IMR-90 (cell line): ENCODE results near the gene UTRN. TPM values are rescaled to one million over a fixed set of nuclear protein-coding genes. Genes with fewer than 3 reads are reported as not detected.
A peak's percentile ranks its signal among the peaks of the same experiment; 100 is the strongest.

ENCODE experiments used
- ATAC-seq: fragments of 200-7000 bp; cut with Tn5 transposase; 2 replicates; pipeline ENCODE4 v1.9.1; 2020; ENCODE audit warnings: low read depth, mild to moderate bottlenecking, moderate library complexity
- BruUV-seq: library from RNA; stranded (reverse); fragments of 400-500 nt; replicated peaks from 2 replicates; lab custom pipeline; 2021; lab: Mats Ljungman, UMichigan
- CTCF ChIA-PET: fragments of 300-600 bp; formaldehyde crosslinking; extraction: SDS; loops from one replicate; lab custom pipeline; 2021; ENCODE audit warnings: antibody characterized with exemption; lab: Yijun Ruan, JAX
- POLR2A ChIA-PET: fragments of 300-600 bp; sonication (Branson Sonifier 250); formaldehyde crosslinking; loops from one replicate; lab custom pipeline; 2022; ENCODE audit warnings: antibody characterized with exemption; ENCODE audit not compliant: unreplicated experiment; lab: Charles Lee
- DNase-seq: peaks from one replicate; pipeline ENCODE4 v3.0.0; 2013
- H2AFZ ChIP-seq: replicated peaks from 2 replicates; pipeline ENCODE3; 2013; ENCODE audit warnings: low read length, mild to moderate bottlenecking; ENCODE audit not compliant: poor library complexity
- H2AK5ac ChIP-seq: 2 replicates; pipeline ENCODE4 v1.6.1; 2013; ENCODE audit warnings: low read depth, low read length, inconsistent platforms
- H2AK9ac ChIP-seq: replicated peaks from 2 replicates; pipeline ENCODE3; 2013; ENCODE audit warnings: mild to moderate bottlenecking, low read depth, low read length, moderate library complexity; ENCODE audit not compliant: poor library complexity
- H2BK120ac ChIP-seq: 2 replicates; pipeline ENCODE4 v1.6.1; 2013; ENCODE audit warnings: low read depth, low read length, inconsistent platforms
- H2BK15ac ChIP-seq: 3 replicates; pipeline ENCODE4 v1.6.1; 2013; ENCODE audit warnings: low read depth, low read length, inconsistent platforms
- H2BK20ac ChIP-seq: 2 replicates; pipeline ENCODE4 v1.6.1; 2013; ENCODE audit warnings: low read depth, mild to moderate bottlenecking, inconsistent platforms, low read length, moderate library complexity
- H2BK5ac ChIP-seq: 2 replicates; pipeline ENCODE4 v1.6.1; 2013; ENCODE audit warnings: mild to moderate bottlenecking, low read depth, low read length, inconsistent platforms; ENCODE audit not compliant: poor library complexity, severe bottlenecking
- H3K14ac ChIP-seq: replicated peaks from 2 replicates; pipeline ENCODE4 v1.6.1; 2013; ENCODE audit warnings: low read depth, low read length, inconsistent platforms
- H3K18ac ChIP-seq: 2 replicates; pipeline ENCODE4 v1.6.1; 2013; ENCODE audit warnings: low read depth, low read length, control low read depth
- H3K23ac ChIP-seq: 2 replicates; pipeline ENCODE4 v1.6.1; 2013; ENCODE audit warnings: low read depth, low read length, inconsistent platforms
- H3K27ac ChIP-seq: 2 replicates; pipeline ENCODE4 v1.5.1; 2013; ENCODE audit warnings: mild to moderate bottlenecking, control low read depth, low read length; ENCODE audit not compliant: insufficient read depth
- H3K27me3 ChIP-seq: 2 replicates; pipeline ENCODE4 v1.6.1; 2013; ENCODE audit warnings: low read length; ENCODE audit not compliant: control insufficient read depth, insufficient read depth
- H3K36me3 ChIP-seq: 2 replicates; pipeline ENCODE4 v1.6.1; 2013; ENCODE audit warnings: low read length, mixed read lengths; ENCODE audit not compliant: control insufficient read depth, insufficient read depth
- H3K4ac ChIP-seq: 2 replicates; pipeline ENCODE4 v1.6.1; 2013; ENCODE audit warnings: low read depth, low read length, inconsistent platforms
- H3K4me1 ChIP-seq: 2 replicates; pipeline ENCODE4 v1.6.1; 2013; ENCODE audit warnings: low read length, mixed read lengths; ENCODE audit not compliant: control insufficient read depth, insufficient read depth
- H3K4me2 ChIP-seq: 2 replicates; pipeline ENCODE4 v1.6.1; 2013; ENCODE audit warnings: low read depth, mild to moderate bottlenecking, control low read depth, low read length, moderate library complexity
- H3K4me3 ChIP-seq: 2 replicates; pipeline ENCODE4 v1.5.1; 2013; ENCODE audit warnings: low read depth, mild to moderate bottlenecking, control low read depth, low read length, moderate library complexity; ENCODE audit not compliant: insufficient read depth
- H3K56ac ChIP-seq: 2 replicates; pipeline ENCODE4 v1.6.1; 2013; ENCODE audit warnings: low read length, inconsistent platforms; ENCODE audit not compliant: insufficient read depth; ENCODE audit errors: extremely low read depth
- H3K79me1 ChIP-seq, 2 experiments: 2 replicates each; pipeline ENCODE4 v1.6.1; 2013; ENCODE audit warnings: low read length in 2 of 2, inconsistent platforms in 1 of 2, low read depth in 1 of 2
- H3K9ac ChIP-seq: 2 replicates; pipeline ENCODE4 v1.6.1; 2013; ENCODE audit warnings: low read depth, low read length, control low read depth
- H3K9me1 ChIP-seq: 2 replicates; pipeline ENCODE4 v1.6.1; 2013; ENCODE audit warnings: low read length, inconsistent platforms; ENCODE audit not compliant: insufficient read depth
- H3K9me3 ChIP-seq: 2 replicates; pipeline ENCODE4 v1.6.1; 2013; ENCODE audit warnings: low read length; ENCODE audit not compliant: control insufficient read depth, insufficient read depth
- H4K20me1 ChIP-seq: 2 replicates; pipeline ENCODE4 v1.6.1; 2013; ENCODE audit warnings: low read length, inconsistent platforms; ENCODE audit not compliant: insufficient read depth
- H4K5ac ChIP-seq: 2 replicates; pipeline ENCODE4 v1.6.1; 2013; ENCODE audit warnings: mild to moderate bottlenecking, low read depth, low read length, control low read depth
- H4K8ac ChIP-seq, 2 experiments: 2 replicates each; pipeline ENCODE4 v1.6.1; 2013; ENCODE audit warnings: low read depth in 2 of 2, low read length in 2 of 2, control low read depth in 1 of 2, inconsistent platforms in 1 of 2
- H4K91ac ChIP-seq: 2 replicates; pipeline ENCODE4 v1.6.1; 2013; ENCODE audit warnings: low read depth, low read length, inconsistent platforms; ENCODE audit not compliant: insufficient read depth
- CHD1 ChIP-seq: IDR thresholded peaks from 2 replicates; pipeline ENCODE4 v1.6.1; 2012; ENCODE audit warnings: low read depth, low read length, improper control_type of control experiment
- CTCF ChIP-seq: conservative IDR thresholded peaks from 2 replicates; pipeline ENCODE4 v1.5.1; 2012; ENCODE audit warnings: mild to moderate bottlenecking, low read depth, low read length, improper control_type of control experiment
- MAFK ChIP-seq: IDR thresholded peaks from 2 replicates; pipeline ENCODE4 v1.6.1; 2012; ENCODE audit warnings: low read depth, low read length, improper control_type of control experiment
- MAZ ChIP-seq: IDR thresholded peaks from 2 replicates; pipeline ENCODE4 v1.6.1; 2012; ENCODE audit warnings: low read depth, mild to moderate bottlenecking, low read length, improper control_type of control experiment, moderate library complexity, borderline replicate concordance
- MXI1 ChIP-seq: IDR thresholded peaks from 2 replicates; pipeline ENCODE4 v1.6.1; 2012; ENCODE audit warnings: low read depth, mild to moderate bottlenecking, low read length, moderate library complexity, borderline replicate concordance
- NFE2L2 ChIP-seq: fragments of 150-350 bp; IDR thresholded peaks from 2 replicates; pipeline ENCODE4 v1.6.1; 2016; ENCODE audit warnings: low read depth, mild to moderate bottlenecking, low read length
- POLR2A ChIP-seq: IDR thresholded peaks from 2 replicates; pipeline ENCODE4 v1.6.1; 2012; ENCODE audit warnings: mild to moderate bottlenecking, low read depth, low read length
- RAD21 ChIP-seq: IDR thresholded peaks from 2 replicates; pipeline ENCODE4 v1.6.1; 2012; ENCODE audit warnings: low read length, improper control_type of control experiment
- RCOR1 ChIP-seq: IDR thresholded peaks from 2 replicates; pipeline ENCODE4 v1.6.1; 2012; ENCODE audit warnings: mild to moderate bottlenecking, low read length, improper control_type of control experiment; ENCODE audit not compliant: insufficient replicate concordance
- SMC3 ChIP-seq: fragments of 150-350 bp; IDR thresholded peaks from 2 replicates; pipeline ENCODE4 v1.6.1; 2016; ENCODE audit warnings: low read depth, mild to moderate bottlenecking, antibody characterized with exemption, low read length, moderate library complexity
- USF2 ChIP-seq: fragments of 150-350 bp; IDR thresholded peaks from 2 replicates; pipeline ENCODE4 v1.6.1; 2017; ENCODE audit warnings: mild to moderate bottlenecking, antibody characterized with exemption, low read length, low read depth
- WGBS, 2 experiments: methylation state at CpG; one replicate each; pipeline versions ENCODE4 v1.1.5 to v1.1.7; 2013; ENCODE audit warnings: missing lambda C conversion rate in 2 of 2; ENCODE audit not compliant: insufficient read length in 1 of 2; ENCODE audit errors: extremely low coverage in 2 of 2; 5-methylcytosine and 5-hydroxymethylcytosine counted together
- dilution Hi-C: fragments of 300-500 bp; cut with HindIII; formaldehyde crosslinking; loops from one replicate; pipeline ENCODE4 v1.14.3; 2018; ENCODE audit warnings: low sequenced_read_pairs; ENCODE audit not compliant: unreplicated experiment
- in situ Hi-C: fragments of 300-500 bp; cut with MboI; formaldehyde crosslinking; loops from 3 replicates; pipeline ENCODE4 v1.14.3; 2019; ENCODE audit warnings: low sequenced_read_pairs, inconsistent platforms, mixed read lengths
- intact Hi-C: fragments of 100-400 bp; cut with micrococcal nuclease; formaldehyde crosslinking; loops from 2 replicates; pipeline ENCODE4 v1.10.0; 2022
- polyA plus RNA-seq, 3 experiments: library from polyadenylated mRNA; depleted of rRNA; stranded (reverse); fragments of >200 nt; gene quantifications; 2 replicates each; pipeline ENCODE4 v1.2.3, GENCODE V29; 2012; ENCODE audit warnings: low replicate concordance in 1 of 3
- total RNA-seq: library from RNA; depleted of rRNA; stranded (reverse); fragments of >200 nt; gene quantifications from 2 replicates; pipeline ENCODE4 v1.2.3, GENCODE V29; 2012

Gene UTRN
- total and polyA plus RNA-seq, 2 of the 4 experiments (the other 2 are of a cell fraction): 17.3 to 83.5 TPM

- BruUV-seq: TSS peak; percentile 74
- peak overlapping the region; percentile 41 for H3K14ac ChIP-seq
- H3K27ac ChIP-seq: peak overlapping the region; percentile 7; the same call in 1 of the 2 replicates
- peak overlapping the region; percentile 61; the same call in 1 of the 2 replicates for H3K4ac ChIP-seq
- no peak overlapping the region for H4K5ac ChIP-seq
- POLR2A ChIA-PET: interaction anchor here (0.6 kb wide), 2 partner anchors 131 to 160 kb away, joined by 3 to 9 read pairs; no protein-coding TSS in a partner anchor
- TF ChIP-seq RCOR1 (no peak), MAFK (no peak), MAZ (no peak), CHD1 (no peak), CTCF (peak; percentile 33; the same call in 1 of the 2 replicates), NFE2L2 (no peak), RAD21 (0 out of 2 replicates have a peak, but pooled peaks have one; percentile 5), USF2 (no peak), MXI1 (no peak), POLR2A (no peak), SMC3 (0 out of 2 replicates have a peak, but pooled peaks have one; percentile 8)
- 0 out of 3 replicates have a peak overlapping the region, but pooled peaks have one; percentile 1 for H2BK15ac ChIP-seq
- H3K23ac ChIP-seq: peak overlapping the region; percentile 68
- no peaks in the 10 kb centered on the region for H3K36me3 ChIP-seq
- in situ Hi-C loops: no loop called here
- H3K27me3 ChIP-seq: no peaks in the 10 kb centered on the region
- peaks cover 18 to 30% of the 10 kb centered on the region in 2 experiments for H3K79me1 ChIP-seq
- H3K9ac ChIP-seq: peak overlapping the region; percentile 63; the same call in 1 of the 2 replicates
- DNase-seq (peak; percentile 44), ATAC-seq (no peak)
- H3K18ac ChIP-seq: peak overlapping the region; percentile 1; the same call in 1 of the 2 replicates
- no peak overlapping the region for H2AK5ac ChIP-seq
- H2BK20ac ChIP-seq: no peak overlapping the region; the same call in 1 of the 2 replicates
- H4K91ac ChIP-seq: no peak overlapping the region
- H4K8ac ChIP-seq: peak overlapping the region in 1 of 2 experiments; percentile 64; a peak in 1 of 4 replicates
- no peaks in the 10 kb centered on the region; the same call in 1 of the 2 replicates for H3K4me1 ChIP-seq
- H3K56ac ChIP-seq: peak overlapping the region; percentile 36; the same call in 1 of the 2 replicates
- peak overlapping the region; percentile 56 for H2BK120ac ChIP-seq
- H2AK9ac ChIP-seq: no peak overlapping the region
- H4K20me1 ChIP-seq: peaks cover 6% of the 10 kb centered on the region; the same call in 1 of the 2 replicates
- H3K4me2 ChIP-seq: peak overlapping the region; percentile 84
- H3K4me3 ChIP-seq: peak overlapping the region; percentile 67
- intact Hi-C loops: loop anchor here (1.0 kb wide), 2 partner anchors 20 to 179 kb away; no protein-coding TSS in a partner anchor
- H3K9me1 ChIP-seq: peaks cover 4% of the 10 kb centered on the region; the same call in 1 of the 2 replicates
- peak overlapping the region; percentile 76 for H2BK5ac ChIP-seq
- WGBS, 2 experiments: no CpG with 5 or more reads among the region's 13 CpGs
- CTCF ChIA-PET: interaction anchor here (0.6 kb wide), 1 partner anchor 56 kb away, joined by 8 read pairs; no protein-coding TSS in a partner anchor
- H2AFZ ChIP-seq: peak overlapping the region; percentile 47
- no peaks in the 10 kb centered on the region for H3K9me3 ChIP-seq
- dilution Hi-C loops: no loop called here
Observed at GRCh38 chr6:144283646-144284477, 1.3 kb upstream of the UTRN start.
